Measurements from ENCODE around the gene UBA1. TPM values are rescaled to one million over a fixed set of nuclear protein-coding genes. Genes with fewer than 3 reads are reported as not detected.

UBA1 gene
- total RNA-seq (2022; extraction: Qiagen RNA extraction; ENCODE audit: low read depth): 140 to 208 TPM (median 193 TPM) in 5 replicates

GRCh38 chrX:47193475-47194193 lies at the start of gene UBA1:
Gene UBA1 (plus strand): TSS chrX:47193829. CDS start chrX:47198803, 4,974 bp downstream.

GRCh38 chrX:47144626-47145394 lies 48.8 kb upstream of the UBA1 start, which contains the start of the genes NDUFB11 and RBM10:
Gene NDUFB11 (minus strand): TSS chrX:47144702. CDS start chrX:47144679, 23 bp downstream.
Gene RBM10 (plus strand): TSS chrX:47145221. CDS start chrX:47147482, 2,261 bp downstream.

GRCh38 chrX:47218280-47218919 lies 24.8 kb downstream of the UBA1 start, which contains the start of gene CDK16:
Gene CDK16 (plus strand): TSS chrX:47218681. CDS start chrX:47223558, 4,877 bp downstream.

GRCh38 chrX:47232803-47233332 lies 39.2 kb downstream of the UBA1 start, which contains the start of gene USP11:
Gene USP11 (plus strand): TSS chrX:47233009. CDS start chrX:47233044, 35 bp downstream.

Other genes starting within 250 kb of the UBA1 start
- not detected in 5 replicates for gene RGN, start 115.4 kb upstream of the UBA1 start, total RNA-seq (2022; extraction: Qiagen RNA extraction; ENCODE audit: low read depth)
- 109 to 178 TPM (median 165 TPM) in 5 replicates for gene NDUFB11, start 49.1 kb upstream of the UBA1 start, total RNA-seq (2022; extraction: Qiagen RNA extraction; ENCODE audit: low read depth)
- gene RBM10, start 48.6 kb upstream of the UBA1 start, total RNA-seq (2022; extraction: Qiagen RNA extraction; ENCODE audit: low read depth): 24.0 to 45.1 TPM (median 43.8 TPM) in 5 replicates
- 83.3 to 119 TPM (median 110 TPM) in 5 replicates for gene CDK16, start 24.9 kb downstream of the UBA1 start, total RNA-seq (2022; extraction: Qiagen RNA extraction; ENCODE audit: low read depth)
- 44.4 to 57.4 TPM (median 51.8 TPM) in 5 replicates for gene USP11, start 39.2 kb downstream of the UBA1 start, total RNA-seq (2022; extraction: Qiagen RNA extraction; ENCODE audit: low read depth)
- gene ZNF157, start 176.7 kb downstream of the UBA1 start, total RNA-seq (2022; extraction: Qiagen RNA extraction; ENCODE audit: low read depth): 0.06 to 0.15 TPM (median 0.07 TPM) in 3 of 5 replicates, not detected in the others

Data from A549 treated with ZK216348 at 1 μM for 4 hours (cell line).